Stimulated activated naive B cell treated with anti-CD40 and anti-IgM and Interleukin-4, amounts not matched to agents 10 μg/mL and 1 μg/mL and 100 μg/mL, for 72 hours (primary cell): ENCODE measurements around the gene PLEKHH3.

Experiments used
- ATAC-seq, 2 donors: fragments of 150-1000 bp; cut with Tn5 transposase; replicated peaks; 2 replicates each; pipeline ENCODE4 v1.10.0; 2021; ENCODE audit warnings: moderate library complexity in 1 of 2
- DNase-seq: peaks from one replicate; pipeline ENCODE4 v3.0.0; 2021
- H3K27ac Mint-ChIP-seq: one replicate; pipeline ENCODE4 v1.8.0; 2022; ENCODE audit warnings: mild to moderate bottlenecking, mixed read lengths
- H3K27me3 Mint-ChIP-seq, 2 donors: one replicate each; pipeline ENCODE4 v1.8.0; 2022; ENCODE audit warnings: mixed read lengths in 2 of 2
- H3K36me3 Mint-ChIP-seq, 2 donors: one replicate each; pipeline ENCODE4 v1.8.0; 2022; ENCODE audit warnings: mixed read lengths in 2 of 2, mild to moderate bottlenecking in 1 of 2
- H3K4me1 Mint-ChIP-seq, 2 donors: one replicate each; pipeline ENCODE4 v1.8.0; 2022; ENCODE audit warnings: mixed read lengths in 2 of 2, mild to moderate bottlenecking in 1 of 2
- H3K4me3 Mint-ChIP-seq, 2 donors: one replicate each; pipeline ENCODE4 v1.8.0; 2022; ENCODE audit warnings: mild to moderate bottlenecking in 2 of 2, mixed read lengths in 2 of 2, moderate library complexity in 1 of 2
- H3K9me3 Mint-ChIP-seq, 2 donors: one replicate each; pipeline ENCODE4 v1.8.0; 2022; ENCODE audit warnings: mixed read lengths in 2 of 2, mild to moderate bottlenecking in 1 of 2

The PLEKHH3 gene

DNA sequence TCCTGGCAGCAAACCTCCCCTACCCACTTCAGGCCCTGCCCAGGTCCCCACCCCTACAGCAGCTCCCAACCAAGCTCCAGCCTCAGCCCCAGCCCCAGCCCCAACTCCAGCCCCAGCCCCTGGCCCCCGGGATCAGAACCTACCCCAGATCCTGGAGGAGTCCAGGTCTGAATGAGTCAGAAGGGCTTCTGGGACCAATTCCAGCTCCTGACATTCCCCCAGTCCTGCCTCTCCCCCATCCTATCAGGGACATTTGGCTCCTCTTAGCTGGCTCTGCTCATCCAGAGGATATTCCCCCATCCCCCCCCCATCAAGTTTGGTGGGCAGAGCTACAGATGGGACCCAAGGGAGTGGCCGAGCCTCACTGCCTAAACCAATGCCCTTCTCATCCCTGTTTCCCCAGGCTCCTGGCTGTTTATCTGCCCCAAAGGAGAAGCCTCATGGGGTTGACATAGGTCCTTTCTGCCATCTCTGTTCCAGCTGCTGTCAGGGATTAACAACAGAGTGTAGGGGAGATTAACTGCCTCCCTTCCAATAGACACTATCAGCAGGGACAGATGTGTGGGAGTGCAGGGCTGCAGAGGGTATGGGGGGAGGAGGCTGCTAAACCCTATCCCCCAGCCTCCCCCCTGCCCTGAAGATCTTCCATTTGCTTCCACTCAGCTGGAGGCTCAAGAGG, 22.1 kb upstream of the PLEKHH3 start:
- DNase-seq (no peak), ATAC-seq (no peak)
- H3K36me3 Mint-ChIP-seq = peaks cover 42 to 57% of the 10 kb centered on the region in 2 donors
- H3K4me1 Mint-ChIP-seq = peaks cover 15 to 28% of the 10 kb centered on the region in 2 donors
- no peak overlapping the region for H3K4me3 Mint-ChIP-seq
- H3K9me3 Mint-ChIP-seq = no peaks in the 10 kb centered on the region
- no peaks in the 10 kb centered on the region for H3K27me3 Mint-ChIP-seq
- no peak overlapping the region for H3K27ac Mint-ChIP-seq

DNA sequence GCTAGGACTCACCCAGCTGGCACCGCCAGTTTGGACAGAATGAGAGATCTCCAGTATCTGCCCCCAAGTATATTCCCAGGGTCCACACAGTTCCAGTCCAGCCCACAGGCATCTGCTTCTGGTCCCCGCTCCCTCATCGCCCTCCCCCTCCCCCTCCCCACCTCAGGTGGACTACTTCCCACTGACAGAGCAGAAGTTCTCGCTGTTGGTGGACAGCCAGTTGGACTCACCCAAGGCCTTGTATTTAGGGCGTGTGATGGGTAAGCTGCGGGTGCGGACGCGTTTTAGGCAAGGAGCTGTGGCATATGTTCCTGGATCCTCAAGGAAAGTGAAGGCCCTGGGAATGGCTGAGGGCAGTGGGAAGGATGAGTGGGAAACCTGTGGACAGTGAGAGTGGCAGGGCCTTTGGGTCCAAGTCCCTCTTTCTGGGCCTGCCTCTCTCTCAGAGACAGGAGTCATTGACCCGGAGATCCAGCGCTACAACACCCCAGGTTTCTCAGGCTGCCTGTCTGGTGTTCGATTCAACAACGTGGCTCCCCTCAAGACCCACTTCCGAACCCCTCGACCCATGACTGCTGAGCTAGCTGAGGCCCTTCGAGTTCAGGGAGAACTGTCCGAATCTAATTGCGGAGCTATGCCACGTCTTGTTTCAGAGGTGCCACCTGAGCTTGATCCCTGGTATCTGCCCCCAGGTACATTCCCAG, 20.5 kb upstream of the PLEKHH3 start:
- Mint-ChIP-seq H3K4me1 (peaks cover 9 to 12% of the 10 kb centered on the region in 2 donors), H3K9me3 (no peaks in the 10 kb centered on the region), H3K4me3 (no peak overlapping the region), H3K36me3 (peaks cover 29 to 48% of the 10 kb centered on the region in 2 donors), H3K27ac (no peak overlapping the region), H3K27me3 (no peaks in the 10 kb centered on the region)
- DNase-seq = no peak
- ATAC-seq = no peak

DNA sequence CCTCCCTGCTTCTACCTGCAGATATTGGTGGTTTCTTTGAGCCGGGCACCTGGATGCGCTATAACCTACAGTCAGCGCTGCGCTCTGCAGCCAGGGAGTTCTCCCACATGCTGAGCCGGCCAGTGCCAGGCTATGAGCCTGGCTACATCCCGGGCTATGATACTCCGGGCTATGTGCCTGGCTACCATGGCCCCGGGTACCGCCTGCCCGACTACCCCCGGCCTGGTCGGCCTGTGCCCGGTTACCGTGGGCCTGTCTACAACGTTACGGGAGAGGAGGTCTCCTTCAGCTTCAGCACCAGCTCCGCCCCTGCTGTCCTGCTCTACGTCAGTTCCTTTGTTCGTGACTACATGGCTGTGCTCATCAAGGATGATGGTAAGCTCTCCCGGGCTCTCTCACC, 18.7 kb upstream of the PLEKHH3 start:
- DNase-seq (no peak), ATAC-seq (no peak)
- Mint-ChIP-seq H3K9me3 (no peaks in the 10 kb centered on the region), H3K4me3 (no peak overlapping the region), H3K36me3 (peaks cover 13 to 31% of the 10 kb centered on the region in 2 donors), H3K4me1 (no peaks in the 10 kb centered on the region), H3K27ac (peak overlapping the region; percentile 22), H3K27me3 (no peaks in the 10 kb centered on the region)

DNA sequence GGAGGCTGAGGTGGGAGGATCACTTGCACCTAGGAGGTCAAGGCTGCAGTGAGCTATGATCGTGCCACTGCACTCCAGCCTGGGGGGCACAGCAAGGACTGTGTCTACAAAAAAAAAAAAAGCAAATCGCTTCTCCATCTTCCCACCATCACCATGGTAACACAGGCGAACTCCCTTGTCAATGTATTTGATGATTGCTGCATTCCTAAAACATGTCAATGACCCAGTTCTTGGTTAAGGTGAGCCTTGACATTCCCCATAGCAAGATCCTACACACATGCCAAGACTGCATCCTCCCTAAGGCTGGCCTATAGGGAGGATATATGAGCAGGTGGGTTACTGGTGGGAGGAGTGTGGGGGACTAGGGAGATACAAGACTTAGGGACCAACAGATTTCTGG, 17.7 kb upstream of the PLEKHH3 start:
- Mint-ChIP-seq H3K36me3 (peaks cover 7 to 23% of the 10 kb centered on the region in 2 donors), H3K9me3 (no peaks in the 10 kb centered on the region), H3K27me3 (no peaks in the 10 kb centered on the region), H3K4me1 (no peaks in the 10 kb centered on the region), H3K27ac (no peak overlapping the region), H3K4me3 (no peak overlapping the region)
- DNase-seq (no peak), ATAC-seq (no peak)

DNA sequence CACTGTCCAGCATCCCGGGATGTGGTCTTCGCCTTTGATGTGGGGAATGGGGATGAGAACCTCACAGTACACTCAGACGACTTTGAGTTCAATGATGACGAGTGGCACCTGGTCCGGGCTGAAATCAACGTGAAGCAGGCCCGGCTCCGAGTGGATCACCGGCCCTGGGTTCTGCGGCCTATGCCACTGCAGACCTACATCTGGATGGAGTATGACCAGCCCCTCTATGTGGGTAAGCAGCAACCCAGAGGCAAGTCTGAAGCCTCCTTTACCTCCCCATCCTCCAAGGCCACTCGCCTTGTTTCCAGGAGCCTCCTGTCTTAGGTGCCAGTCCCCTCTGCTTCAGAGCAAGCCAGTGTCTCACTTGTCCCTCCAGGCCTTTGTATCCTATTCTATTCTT, 15.7 kb upstream of the PLEKHH3 start:
- Mint-ChIP-seq H3K4me1 (no peaks in the 10 kb centered on the region), H3K27ac (no peak overlapping the region), H3K36me3 (peaks cover 5 to 16% of the 10 kb centered on the region in 2 donors), H3K27me3 (no peaks in the 10 kb centered on the region), H3K9me3 (no peaks in the 10 kb centered on the region), H3K4me3 (no peak overlapping the region)
- DNase-seq (no peak), ATAC-seq (no peak)

DNA sequence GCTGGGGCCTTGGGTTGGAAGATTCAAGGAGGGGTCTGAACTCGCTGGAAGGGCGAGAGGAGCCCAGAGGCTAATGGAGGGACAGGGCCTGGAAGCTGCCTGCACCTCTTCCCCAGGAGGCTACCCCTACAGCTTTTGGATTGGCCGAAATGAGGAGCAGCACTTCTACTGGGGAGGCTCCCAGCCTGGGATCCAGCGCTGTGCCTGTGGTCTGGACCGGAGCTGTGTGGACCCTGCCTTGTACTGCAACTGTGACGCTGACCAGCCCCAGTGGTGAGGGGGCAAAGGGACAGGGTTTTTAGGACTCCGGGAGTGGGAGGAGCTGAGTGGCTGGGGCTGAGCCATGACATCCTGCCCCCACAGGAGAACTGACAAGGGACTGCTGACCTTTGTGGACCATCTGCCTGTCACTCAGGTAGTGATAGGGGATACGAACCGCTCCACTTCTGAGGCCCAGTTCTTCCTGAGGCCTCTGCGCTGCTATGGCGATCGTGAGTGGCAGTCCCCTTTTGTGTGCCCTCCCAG, 14.3 kb upstream of the PLEKHH3 start:
- Mint-ChIP-seq H3K4me3 (no peak overlapping the region), H3K27ac (peak overlapping the region; percentile 39), H3K27me3 (no peaks in the 10 kb centered on the region), H3K9me3 (no peaks in the 10 kb centered on the region), H3K36me3 (peaks cover 5 to 20% of the 10 kb centered on the region in 2 donors), H3K4me1 (no peaks in the 10 kb centered on the region)
- ATAC-seq = peak in 1 of 2 donors; percentile 23
- DNase-seq = no peak

DNA sequence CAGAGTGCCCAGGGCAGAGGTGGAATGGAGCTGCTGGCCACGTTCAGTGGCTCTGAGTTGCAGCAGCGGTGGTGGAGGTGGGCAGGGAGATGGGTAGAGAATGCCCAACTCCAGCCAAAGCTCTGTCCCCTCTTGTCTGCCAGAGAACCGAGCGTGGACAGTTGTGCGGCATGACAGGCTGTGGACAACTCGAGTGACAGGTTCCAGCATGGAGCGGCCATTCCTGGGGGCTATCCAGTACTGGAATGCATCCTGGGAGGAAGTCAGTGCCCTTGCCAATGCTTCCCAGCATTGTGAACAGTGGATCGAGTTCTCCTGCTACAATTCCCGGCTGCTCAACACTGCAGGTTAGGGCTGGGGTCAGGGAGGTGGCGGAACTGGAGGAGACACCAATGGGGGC, 13.8 kb upstream of the PLEKHH3 start:
- Mint-ChIP-seq H3K27me3 (no peaks in the 10 kb centered on the region), H3K36me3 (peaks cover 3 to 19% of the 10 kb centered on the region in 2 donors), H3K4me1 (no peaks in the 10 kb centered on the region), H3K27ac (peak overlapping the region; percentile 39), H3K9me3 (no peaks in the 10 kb centered on the region), H3K4me3 (no peak overlapping the region)
- ATAC-seq (no peak), DNase-seq (no peak)

DNA sequence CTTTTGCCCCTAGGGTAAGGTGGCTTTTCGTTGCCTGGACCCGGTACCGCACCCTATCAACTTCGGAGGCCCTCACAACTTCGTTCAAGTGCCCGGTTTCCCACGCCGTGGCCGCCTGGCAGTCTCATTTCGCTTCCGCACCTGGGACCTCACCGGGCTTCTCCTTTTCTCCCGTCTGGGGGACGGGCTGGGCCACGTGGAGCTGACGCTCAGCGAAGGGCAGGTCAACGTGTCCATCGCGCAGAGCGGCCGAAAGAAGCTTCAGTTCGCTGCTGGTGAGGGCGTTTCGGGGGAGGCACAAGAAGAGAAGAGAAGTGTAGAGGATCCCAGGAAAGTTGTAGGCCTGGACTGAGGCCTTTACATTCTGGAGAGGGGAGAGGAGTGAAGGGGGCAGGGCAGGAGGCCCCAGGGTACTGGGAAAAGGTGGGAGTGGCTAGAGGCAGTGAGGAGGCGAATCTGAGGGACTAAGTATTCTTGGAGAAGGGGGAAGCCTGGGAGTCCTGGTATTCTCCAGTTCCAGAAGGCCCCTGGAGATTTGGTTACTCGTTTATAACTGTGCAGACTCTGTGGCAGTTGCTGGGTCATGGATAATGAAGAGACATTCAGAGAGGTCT, 11.0 kb upstream of the PLEKHH3 start:
- Mint-ChIP-seq H3K4me1 (peaks cover 12 to 14% of the 10 kb centered on the region in 2 donors), H3K4me3 (no peak overlapping the region), H3K27ac (peak overlapping the region; percentile 59), H3K36me3 (peaks cover 2 to 16% of the 10 kb centered on the region in 2 donors), H3K9me3 (no peaks in the 10 kb centered on the region), H3K27me3 (peaks cover 9 to 17% of the 10 kb centered on the region in 2 donors)
- DNase-seq = no peak
- no peak for ATAC-seq

DNA sequence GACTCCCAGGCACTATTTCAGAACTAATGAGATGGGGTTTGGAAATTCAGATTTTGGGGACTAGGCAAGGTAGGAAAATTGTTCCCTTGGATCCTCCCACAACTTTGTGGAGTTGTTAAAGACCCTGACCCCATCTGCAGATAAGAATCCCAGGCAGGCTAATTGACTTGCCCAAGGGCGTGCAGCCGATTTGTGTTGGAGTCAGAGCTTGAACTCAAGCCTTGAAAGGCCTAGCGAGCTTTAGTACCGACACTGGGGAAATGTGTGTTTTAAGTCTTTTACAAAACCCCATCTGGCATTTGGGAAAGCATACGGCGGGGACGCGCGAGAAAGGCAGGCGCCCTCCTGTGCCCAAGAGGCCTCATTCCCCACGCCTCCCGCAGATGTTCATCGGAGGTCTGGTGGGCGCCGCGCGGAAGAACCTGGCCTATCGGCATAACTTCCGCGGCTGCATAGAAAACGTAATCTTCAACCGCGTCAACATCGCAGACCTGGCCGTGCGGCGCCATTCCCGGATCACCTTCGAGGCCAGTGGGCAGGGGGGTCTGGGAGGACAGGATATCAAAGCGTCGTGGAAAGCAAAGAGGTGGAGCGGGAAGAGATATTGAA, 9.8 kb upstream of the PLEKHH3 start:
- ATAC-seq = no peak
- H3K4me3 Mint-ChIP-seq = no peak overlapping the region
- H3K27me3 Mint-ChIP-seq = peaks cover 20 to 29% of the 10 kb centered on the region in 2 donors
- no peak overlapping the region for H3K27ac Mint-ChIP-seq
- peaks cover 2 to 16% of the 10 kb centered on the region in 2 donors for H3K36me3 Mint-ChIP-seq
- H3K4me1 Mint-ChIP-seq = peaks cover 24% of the 10 kb centered on the region in 2 donors
- DNase-seq = no peak
- no peaks in the 10 kb centered on the region for H3K9me3 Mint-ChIP-seq

DNA sequence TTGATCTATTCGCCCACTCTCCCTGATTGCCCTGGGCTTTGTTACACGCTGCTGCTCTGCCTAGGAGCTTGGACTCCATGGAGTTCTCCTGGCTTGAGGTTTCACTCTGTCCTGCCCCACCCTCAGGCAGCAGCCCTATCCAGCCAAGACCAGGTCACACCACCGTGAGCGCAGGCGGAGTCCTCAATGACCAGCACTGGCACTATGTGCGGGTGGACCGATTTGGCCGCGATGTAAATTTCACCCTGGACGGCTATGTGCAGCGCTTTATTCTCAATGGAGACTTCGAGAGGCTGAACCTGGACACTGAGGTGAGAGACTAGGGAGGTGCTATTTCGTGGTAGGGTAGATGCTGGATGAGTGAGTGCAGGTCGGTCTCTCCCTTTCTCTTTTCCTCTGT, 9.0 kb upstream of the PLEKHH3 start:
- Mint-ChIP-seq H3K4me3 (no peak overlapping the region), H3K27ac (peak overlapping the region; percentile 22)

DNA sequence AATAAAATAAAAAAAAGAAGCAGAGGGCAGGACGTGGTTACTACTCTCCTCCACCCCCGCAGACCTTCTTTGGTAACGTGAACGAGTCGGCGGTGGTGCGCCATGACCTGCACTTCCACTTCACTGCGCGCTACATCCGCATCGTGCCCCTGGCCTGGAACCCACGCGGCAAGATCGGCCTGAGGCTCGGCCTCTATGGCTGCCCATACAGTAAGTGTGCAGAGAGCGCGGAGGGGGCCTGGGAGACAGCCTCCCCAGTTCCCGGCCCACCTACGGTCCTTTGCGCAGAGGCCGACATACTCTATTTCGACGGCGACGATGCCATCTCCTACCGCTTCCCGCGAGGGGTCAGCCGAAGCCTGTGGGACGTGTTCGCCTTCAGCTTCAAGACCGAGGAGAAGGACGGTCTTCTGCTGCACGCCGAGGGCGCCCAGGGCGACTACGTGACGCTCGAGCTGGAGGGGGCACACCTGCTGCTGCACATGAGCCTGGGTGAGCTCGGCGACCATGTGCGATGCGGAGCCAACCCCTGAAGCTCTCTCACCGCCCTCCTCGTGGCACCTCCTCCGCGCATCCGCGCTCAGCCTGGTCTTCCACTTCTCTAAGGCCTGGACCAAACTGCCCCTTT, 8.2 kb upstream of the PLEKHH3 start:
- Mint-ChIP-seq H3K4me1 (peaks cover 33 to 39% of the 10 kb centered on the region in 2 donors), H3K27me3 (peaks cover 30 to 44% of the 10 kb centered on the region in 2 donors), H3K9me3 (no peaks in the 10 kb centered on the region), H3K4me3 (no peak overlapping the region), H3K27ac (no peak overlapping the region), H3K36me3 (peaks cover 2 to 16% of the 10 kb centered on the region in 2 donors)
- no peak for DNase-seq
- ATAC-seq = no peak

More for the DNA sequence above, 9.0 kb upstream of the PLEKHH3 start:
- ATAC-seq (no peak), DNase-seq (no peak)
- peaks cover 2 to 16% of the 10 kb centered on the region in 2 donors for H3K36me3 Mint-ChIP-seq
- H3K4me1 Mint-ChIP-seq = peaks cover 28 to 31% of the 10 kb centered on the region in 2 donors
- no peaks in the 10 kb centered on the region for H3K9me3 Mint-ChIP-seq
- peaks cover 26 to 36% of the 10 kb centered on the region in 2 donors for H3K27me3 Mint-ChIP-seq

DNA sequence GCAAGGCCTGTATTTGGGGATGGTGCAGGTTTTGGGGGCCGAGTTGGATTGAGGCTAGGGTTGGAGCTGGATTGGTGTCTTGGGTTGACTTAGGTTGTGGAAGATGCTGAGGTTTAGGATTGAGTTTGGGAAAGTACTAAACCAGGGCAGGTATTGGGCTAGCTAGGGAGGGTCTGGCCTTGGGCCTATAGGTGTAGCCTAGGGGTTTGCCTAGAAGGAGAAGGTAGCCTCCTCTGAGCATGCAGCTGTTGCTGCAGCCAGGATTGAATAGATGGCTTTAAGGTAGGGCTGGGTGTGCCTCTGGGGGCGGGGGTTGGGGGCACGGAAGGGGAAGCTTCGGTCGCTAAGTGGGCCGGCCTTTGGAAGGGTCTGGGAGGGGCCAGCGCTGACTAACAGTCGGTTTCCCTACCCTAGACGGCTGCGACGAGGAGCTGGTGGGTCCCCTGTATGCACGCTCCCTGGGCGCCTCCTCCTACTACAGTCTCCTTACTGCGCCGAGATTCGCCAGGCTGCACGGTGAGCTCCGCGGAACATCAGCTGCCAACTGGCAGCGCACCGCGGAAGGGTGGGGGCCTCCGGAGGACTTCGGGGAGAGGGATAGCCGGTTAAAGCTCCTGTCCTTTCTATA, 6.7 kb upstream of the PLEKHH3 start:
- peaks cover 34 to 48% of the 10 kb centered on the region in 2 donors for H3K27me3 Mint-ChIP-seq
- H3K9me3 Mint-ChIP-seq = peaks cover 0 to 2% of the 10 kb centered on the region in 2 donors
- H3K36me3 Mint-ChIP-seq = peaks cover 4 to 19% of the 10 kb centered on the region in 2 donors
- peak overlapping the region; percentile 62 for H3K27ac Mint-ChIP-seq
- ATAC-seq = peak in 1 of 2 donors; percentile 10
- DNase-seq = no peak
- peaks cover 37 to 54% of the 10 kb centered on the region in 2 donors for H3K4me1 Mint-ChIP-seq
- peak overlapping the region; percentile 82 to 94 for H3K4me3 Mint-ChIP-seq

DNA sequence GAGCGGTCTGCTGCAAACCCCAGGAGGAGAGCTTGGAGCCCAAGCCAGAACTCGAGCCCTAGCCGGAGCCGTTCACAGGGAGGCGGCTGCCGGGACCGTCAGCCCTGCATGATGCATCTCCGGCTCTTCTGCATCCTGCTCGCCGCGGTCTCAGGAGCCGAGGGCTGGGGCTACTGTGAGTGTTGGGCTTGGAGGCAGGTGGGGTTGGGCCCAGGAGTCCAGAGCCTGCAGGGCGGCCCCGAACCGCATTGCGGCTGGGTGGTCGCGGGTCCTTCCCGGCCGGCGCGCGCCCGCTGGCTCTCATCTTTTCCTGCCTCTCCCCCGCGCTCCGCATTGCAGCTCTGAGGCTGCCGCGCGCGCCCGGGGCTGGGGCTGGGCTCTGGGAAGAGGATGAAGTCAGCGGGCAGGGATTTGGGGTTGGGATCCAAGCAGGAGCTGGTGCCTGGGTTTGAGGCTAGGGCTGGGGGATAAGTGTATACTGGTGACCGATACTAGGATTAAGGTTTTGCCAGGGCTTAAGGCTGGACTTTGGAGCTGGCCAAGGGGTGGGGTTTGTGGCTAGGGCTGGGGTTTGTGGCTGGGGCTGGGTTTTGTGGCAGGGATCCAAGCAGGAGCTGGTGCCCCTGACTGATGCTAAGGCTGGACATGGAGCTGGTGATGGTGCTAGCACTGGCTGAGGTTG, 6.1 kb upstream of the PLEKHH3 start:
- Mint-ChIP-seq H3K4me3 (peak overlapping the region; percentile 82 to 94), H3K27me3 (peaks cover 34 to 48% of the 10 kb centered on the region in 2 donors), H3K4me1 (peaks cover 41 to 60% of the 10 kb centered on the region in 2 donors), H3K27ac (peak overlapping the region; percentile 0), H3K36me3 (peaks cover 4 to 19% of the 10 kb centered on the region in 2 donors), H3K9me3 (peaks cover 0 to 2% of the 10 kb centered on the region in 2 donors)
- peak in 1 of 2 donors; percentile 18 for ATAC-seq
- no peak for DNase-seq
